A673 (cell line): ENCODE data around the gene MAB21L4. TPM values are rescaled to one million over a fixed set of nuclear protein-coding genes. Genes with fewer than 3 reads are reported as not detected.
A peak's percentile ranks its signal among the peaks of the same experiment; 100 is the strongest.

Source experiments
- BruUV-seq: library from RNA; stranded (reverse); fragments of 400-500 nt; replicated peaks from 2 replicates; lab custom pipeline; 2021; lab: Mats Ljungman, UMichigan
- CTCF ChIA-PET: fragments of 300-600 bp; sonication (Branson Sonifier 250); formaldehyde crosslinking; loops from one replicate; lab custom pipeline; 2022; ENCODE audit warnings: antibody characterized with exemption; lab: Charles Lee
- POLR2A ChIA-PET: fragments of 300-600 bp; sonication (Branson Sonifier 250); formaldehyde crosslinking; loops from one replicate; lab custom pipeline; 2022; ENCODE audit warnings: antibody characterized with exemption; ENCODE audit not compliant: low non-redundant PET; lab: Charles Lee
- DNase-seq: peaks from one replicate; pipeline ENCODE4 v3.0.0-alpha.2; 2015; ENCODE audit warnings: low spot score
- H3K27ac ChIP-seq: fragments of 200-600 bp; sonication (generic); 2 replicates; pipeline ENCODE4 v1.5.1; 2016; ENCODE audit warnings: mixed run types, low read depth, mild to moderate bottlenecking, mixed read lengths, antibody characterized with exemption, low read length; ENCODE audit not compliant: poor library complexity, severe bottlenecking
- H3K27me3 ChIP-seq: fragments of 200-600 bp; sonication (generic); replicated peaks from 2 replicates; pipeline ENCODE4 v1.6.1; 2017; ENCODE audit warnings: mixed run types, low read depth, mild to moderate bottlenecking, mixed read lengths, antibody characterized with exemption, low read length; ENCODE audit not compliant: insufficient read depth, poor library complexity
- H3K36me3 ChIP-seq: fragments of 200-600 bp; sonication (generic); 2 replicates; pipeline ENCODE4 v1.6.1; 2016; ENCODE audit warnings: mixed run types, mild to moderate bottlenecking, mixed read lengths, antibody characterized with exemption, low read length; ENCODE audit not compliant: insufficient read depth, poor library complexity, severe bottlenecking
- H3K4me1 ChIP-seq: fragments of 200-600 bp; sonication (generic); 2 replicates; pipeline ENCODE4 v1.6.1; 2017; ENCODE audit warnings: mixed run types, mild to moderate bottlenecking, mixed read lengths, antibody characterized with exemption, low read length; ENCODE audit not compliant: insufficient read depth, poor library complexity, severe bottlenecking
- H3K4me3 ChIP-seq: fragments of 200-600 bp; sonication (generic); 2 replicates; pipeline ENCODE4 v1.5.1; 2016; ENCODE audit warnings: low read depth, mixed run types, mild to moderate bottlenecking, mixed read lengths, low read length; ENCODE audit not compliant: poor library complexity, severe bottlenecking
- H3K9me3 ChIP-seq: fragments of 200-600 bp; sonication (generic); 2 replicates; pipeline ENCODE4 v1.6.1; 2016; ENCODE audit warnings: mixed run types, low read depth, mild to moderate bottlenecking, mixed read lengths, antibody characterized with exemption, low read length; ENCODE audit not compliant: poor library complexity, severe bottlenecking
- CTCF ChIP-seq: fragments of 300-800, 200-600 bp; sonication (generic); conservative IDR thresholded peaks from 2 replicates; pipeline ENCODE4 v1.5.1; 2017; ENCODE audit warnings: low read depth, mild to moderate bottlenecking, antibody characterized with exemption, low read length, moderate library complexity, mixed read lengths
- EZH2 ChIP-seq: fragments of 200-600 bp; sonication (generic); IDR thresholded peaks from 2 replicates; pipeline ENCODE4 v1.6.1; 2017; ENCODE audit warnings: borderline replicate concordance, low read depth, mild to moderate bottlenecking, mixed read lengths, antibody characterized with exemption, low read length; ENCODE audit not compliant: poor library complexity, severe bottlenecking
- intact Hi-C: fragments of 100-400 bp; cut with micrococcal nuclease; formaldehyde crosslinking; loops from one replicate; pipeline ENCODE4 v1.10.0; 2022; ENCODE audit not compliant: unreplicated experiment
- total RNA-seq: library from RNA; stranded (reverse); gene quantifications from 2 replicates; pipeline ENCODE4 v1.2.3, GENCODE V29; 2021

MAB21L4 gene
- total RNA-seq, 1 experiment from 2014 or later, result not detected

DNA sequence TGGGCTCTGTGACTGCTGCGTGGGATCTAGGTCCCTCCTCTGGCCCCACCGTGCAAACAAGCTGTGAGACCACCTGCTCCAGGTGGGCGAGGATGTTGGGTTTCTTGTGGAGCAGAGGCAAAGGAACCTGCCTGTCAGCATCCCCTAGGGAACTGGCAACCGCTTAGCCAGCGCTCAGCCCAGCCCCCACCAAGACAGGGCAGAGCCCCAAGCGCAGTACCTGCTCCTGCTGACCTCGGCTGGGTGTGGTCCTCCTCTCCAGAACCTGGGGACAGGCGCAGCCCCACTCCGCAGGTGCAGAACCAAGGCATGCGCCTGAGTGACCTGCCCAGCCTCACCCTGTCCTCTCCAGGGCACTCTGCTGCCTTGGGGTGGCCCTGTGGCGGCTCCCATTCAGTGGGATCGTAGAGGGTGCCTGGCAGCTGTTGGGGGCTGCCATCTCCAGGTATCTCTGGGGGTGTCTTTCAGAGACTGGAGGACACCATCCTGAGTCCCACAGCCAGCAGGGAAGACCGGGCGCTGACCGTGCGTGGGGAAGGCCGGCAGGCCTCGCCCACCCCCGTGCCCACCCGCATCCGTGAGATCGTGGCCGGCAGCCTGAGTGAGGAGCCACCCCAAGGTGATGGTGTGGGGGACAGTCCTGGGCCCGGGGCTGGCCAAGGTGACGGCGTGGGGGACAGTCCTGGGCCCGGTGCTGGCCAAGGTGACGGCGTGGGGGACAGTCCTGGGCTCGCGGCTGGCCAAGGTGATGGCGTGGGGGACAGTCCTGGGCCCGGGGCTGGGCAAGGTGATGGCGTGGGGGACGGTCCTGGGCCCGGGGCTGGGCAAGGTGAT lies 22.5 kb upstream of the MAB21L4 start:
- ChIA-PET POLR2A (no interaction called here), CTCF (interaction anchor here (0.5 kb wide), 1 partner anchor 73 kb away, joined by 3 read pairs; no protein-coding TSS in a partner anchor)
- no TSS peak for BruUV-seq
- H3K36me3 ChIP-seq, result no peaks in the 10 kb centered on the region
- DNase-seq, result no peak
- H3K27me3 ChIP-seq, result no peaks in the 10 kb centered on the region
- peaks cover 48% of the 10 kb centered on the region for H3K4me1 ChIP-seq
- no peaks in the 10 kb centered on the region for H3K9me3 ChIP-seq
- no peak overlapping the region for H3K4me3 ChIP-seq
- H3K27ac ChIP-seq, result no peak overlapping the region
- TF ChIP-seq CTCF (no peak), EZH2 (no peak)
- intact Hi-C loops, result loop anchor here (10.0 kb wide), 1 partner anchor 156 kb away; no protein-coding TSS in a partner anchor

DNA sequence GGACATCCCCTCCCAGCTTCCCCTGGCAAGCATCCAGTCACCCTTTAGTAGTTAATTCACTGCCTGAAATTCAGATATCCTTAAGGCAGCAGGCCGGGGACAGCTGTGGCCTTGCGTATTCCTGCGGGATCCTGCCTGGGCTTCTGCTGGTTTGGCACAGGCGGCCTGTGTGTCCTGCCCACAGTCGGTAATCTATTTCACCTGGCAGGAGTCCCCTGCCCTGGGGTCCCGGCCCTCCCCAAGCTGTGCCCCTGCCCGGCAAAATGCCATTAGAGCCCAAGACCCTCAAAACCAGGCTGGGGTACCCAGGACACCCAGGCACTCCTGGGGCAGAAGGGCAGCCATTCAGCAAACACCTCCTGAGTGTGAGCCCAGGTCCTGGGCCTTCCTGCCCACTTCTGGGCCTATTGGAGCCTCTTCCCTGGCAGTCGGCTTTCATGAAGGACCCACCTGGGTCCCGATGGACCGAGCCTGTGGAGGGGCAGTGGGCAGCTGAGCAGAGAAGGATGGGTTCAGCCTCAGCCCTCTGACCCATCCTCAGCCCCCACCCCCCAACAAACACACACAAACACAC lies 21.8 kb upstream of the MAB21L4 start:
- Histone ChIP-seq H3K27ac (peak overlapping the region; percentile 68), H3K9me3 (no peaks in the 10 kb centered on the region), H3K27me3 (no peaks in the 10 kb centered on the region), H3K36me3 (no peaks in the 10 kb centered on the region), H3K4me3 (no peak overlapping the region), H3K4me1 (peaks cover 44% of the 10 kb centered on the region)
- CTCF ChIA-PET, result no interaction called here
- TF ChIP-seq EZH2, result no peak
- no peak for TF ChIP-seq CTCF
- intact Hi-C loops, result loop anchor here (10.0 kb wide), 1 partner anchor 157 kb away; no protein-coding TSS in a partner anchor
- DNase-seq, result no peak
- POLR2A ChIA-PET, result no interaction called here
- no TSS peak for BruUV-seq

DNA sequence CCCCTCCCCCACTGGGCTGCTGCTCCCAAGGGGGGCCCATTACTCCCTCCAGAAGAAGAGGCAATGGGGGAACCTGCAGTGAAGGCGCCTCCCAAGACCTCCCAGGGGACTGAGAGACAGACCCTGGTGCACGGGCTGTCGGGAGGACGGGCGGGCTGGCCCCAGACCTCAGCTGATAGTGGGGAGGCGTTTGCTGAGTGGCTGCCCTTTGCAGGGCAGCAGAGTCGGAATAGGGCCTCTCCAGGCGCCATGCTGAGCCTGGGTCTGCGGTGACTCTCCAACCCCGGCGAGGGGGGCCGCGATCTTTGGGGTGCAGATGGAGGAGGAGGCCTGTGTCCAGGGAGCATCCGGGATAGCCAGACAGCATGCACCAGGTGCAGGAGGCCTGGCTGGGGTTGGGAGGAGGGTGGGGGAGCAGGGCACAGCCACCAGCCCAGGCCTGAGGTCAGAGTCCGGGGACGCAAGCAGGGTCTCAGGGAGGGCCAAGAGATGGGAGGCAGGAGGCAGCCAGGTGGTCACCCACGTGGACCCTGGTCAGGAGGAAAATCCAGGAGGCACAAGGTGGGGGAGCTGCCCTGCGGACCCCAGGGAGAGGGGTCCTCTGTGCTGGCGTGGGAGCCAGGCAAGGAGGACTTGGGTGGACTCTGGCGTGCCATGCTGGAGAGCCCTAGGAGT lies 21.2 kb upstream of the MAB21L4 start:
- TF ChIP-seq EZH2 (no peak), CTCF (no peak)
- H3K4me1 ChIP-seq, result peaks cover 37% of the 10 kb centered on the region
- ChIA-PET POLR2A (no interaction called here), CTCF (interaction anchor here (0.6 kb wide), 1 partner anchor 109 kb away, joined by 3 read pairs; no protein-coding TSS in a partner anchor)
- no peak for DNase-seq
- BruUV-seq, result no TSS peak
- peak overlapping the region; percentile 68 for H3K27ac ChIP-seq
- H3K4me3 ChIP-seq, result peak overlapping the region; percentile 32
- no peaks in the 10 kb centered on the region for H3K9me3 ChIP-seq
- H3K36me3 ChIP-seq, result no peaks in the 10 kb centered on the region
- intact Hi-C loops, result loop anchor here (10.0 kb wide), 1 partner anchor 158 kb away; no protein-coding TSS in a partner anchor
- no peaks in the 10 kb centered on the region for H3K27me3 ChIP-seq
